ENCODE measurements around the gene CDK5R2. TPM values are rescaled to one million over a fixed set of nuclear protein-coding genes. Genes with fewer than 3 reads are reported as not detected.

Gene CDK5R2
- polyA plus RNA-seq, 3 donors from 2014 or later, result not detected

GRCh38 chr2:218975060-218975777 lies 15.8 kb downstream of the CDK5R2 start:
- no peak overlapping the region for H3K4me3 Mint-ChIP-seq
- H3K4me1 Mint-ChIP-seq, result peaks cover 0 to 9% of the 10 kb centered on the region in 2 donors
- H3K36me3 Mint-ChIP-seq, result no peaks in the 10 kb centered on the region
- peaks cover 17 to 34% (median 20%) of the 10 kb centered on the region in 3 donors for H3K27me3 Mint-ChIP-seq (ENCODE audit: low read depth in 3 of 3)
- no peak for DNase-seq
- H3K9me3 Mint-ChIP-seq, result peaks cover 0 to 2% (median 0%) of the 10 kb centered on the region in 6 donors
- no peak overlapping the region for H3K27ac Mint-ChIP-seq

- Mint-ChIP-seq H3K9me3 (peaks cover 0 to 1% (median 0%) of the 10 kb centered on the region in 6 donors), H3K36me3 (no peaks in the 10 kb centered on the region), H3K27me3 (ENCODE audit: low read depth in 3 of 3) (peaks cover 18 to 49% (median 32%) of the 10 kb centered on the region in 3 donors), H3K4me1 (peaks cover 7 to 20% of the 10 kb centered on the region in 2 donors), H3K27ac (no peak overlapping the region), H3K4me3 (peak overlapping the region; percentile 32 to 65 (median 54))
- peak; percentile 60 to 69 (median 65) for DNase-seq
Measured at GRCh38 chr2:218979846-218980734, 20.6 kb downstream of the CDK5R2 start.

- no peak overlapping the region for H3K27ac Mint-ChIP-seq
- H3K9me3 Mint-ChIP-seq, result no peaks in the 10 kb centered on the region
- peak overlapping the region; percentile 35 to 74 (median 68) for H3K4me3 Mint-ChIP-seq
- H3K4me1 Mint-ChIP-seq, result peaks cover 7 to 20% of the 10 kb centered on the region in 2 donors
- no peaks in the 10 kb centered on the region for H3K36me3 Mint-ChIP-seq
- peaks cover 18 to 42% (median 36%) of the 10 kb centered on the region in 3 donors for H3K27me3 Mint-ChIP-seq (ENCODE audit: low read depth in 3 of 3)
- no peak for DNase-seq
Measured at GRCh38 chr2:218980735-218981389, 21.4 kb downstream of the CDK5R2 start.

- peaks cover 19 to 42% (median 41%) of the 10 kb centered on the region in 3 donors for H3K27me3 Mint-ChIP-seq (ENCODE audit: low read depth in 3 of 3)
- H3K9me3 Mint-ChIP-seq, result no peaks in the 10 kb centered on the region
- H3K4me1 Mint-ChIP-seq, result peaks cover 7 to 20% of the 10 kb centered on the region in 2 donors
- no peak for DNase-seq
- H3K27ac Mint-ChIP-seq, result no peak overlapping the region
- H3K36me3 Mint-ChIP-seq, result no peaks in the 10 kb centered on the region
- peak overlapping the region; percentile 35 to 74 (median 68) for H3K4me3 Mint-ChIP-seq
Measured at GRCh38 chr2:218981390-218981880, 22.0 kb downstream of the CDK5R2 start.

- DNase-seq, result no peak
- Mint-ChIP-seq H3K4me1 (peaks cover 7 to 20% of the 10 kb centered on the region in 2 donors), H3K36me3 (no peaks in the 10 kb centered on the region), H3K27ac (no peak overlapping the region), H3K27me3 (ENCODE audit: low read depth in 3 of 3) (peaks cover 19 to 41% (median 39%) of the 10 kb centered on the region in 3 donors), H3K9me3 (no peaks in the 10 kb centered on the region), H3K4me3 (peak overlapping the region in 1 of 5 donors; percentile 27)
Measured at GRCh38 chr2:218981881-218982585, 22.6 kb downstream of the CDK5R2 start.

- Mint-ChIP-seq H3K4me1 (peaks cover 7 to 20% of the 10 kb centered on the region in 2 donors), H3K27me3 (ENCODE audit: low read depth in 3 of 3) (peaks cover 19 to 45% (median 37%) of the 10 kb centered on the region in 3 donors), H3K36me3 (no peaks in the 10 kb centered on the region), H3K4me3 (peak overlapping the region in 1 of 5 donors; percentile 27), H3K9me3 (no peaks in the 10 kb centered on the region), H3K27ac (no peak overlapping the region)
- DNase-seq, result no peak
Measured at GRCh38 chr2:218982586-218983262, 23.3 kb downstream of the CDK5R2 start.

GRCh38 chr2:218983263-218983933 lies 23.9 kb downstream of the CDK5R2 start:
- H3K4me3 Mint-ChIP-seq, result peak overlapping the region in 2 of 5 donors; percentile 21 to 38
- H3K9me3 Mint-ChIP-seq, result no peaks in the 10 kb centered on the region
- H3K27ac Mint-ChIP-seq, result no peak overlapping the region
- H3K4me1 Mint-ChIP-seq, result peaks cover 7 to 20% of the 10 kb centered on the region in 2 donors
- DNase-seq, result no peak
- no peaks in the 10 kb centered on the region for H3K36me3 Mint-ChIP-seq
- peaks cover 17 to 42% (median 36%) of the 10 kb centered on the region in 3 donors for H3K27me3 Mint-ChIP-seq (ENCODE audit: low read depth in 3 of 3)

GRCh38 chr2:218983934-218984238 lies 24.4 kb downstream of the CDK5R2 start:
- Mint-ChIP-seq H3K9me3 (no peaks in the 10 kb centered on the region), H3K36me3 (no peaks in the 10 kb centered on the region), H3K27ac (no peak overlapping the region), H3K4me3 (no peak overlapping the region), H3K4me1 (peaks cover 7 to 20% of the 10 kb centered on the region in 2 donors), H3K27me3 (ENCODE audit: low read depth in 3 of 3) (peaks cover 15 to 40% (median 38%) of the 10 kb centered on the region in 3 donors)
- no peak for DNase-seq

- Mint-ChIP-seq H3K4me3 (peak overlapping the region in 1 of 5 donors; percentile 57), H3K36me3 (no peaks in the 10 kb centered on the region), H3K27me3 (ENCODE audit: low read depth in 3 of 3) (peaks cover 15 to 42% (median 33%) of the 10 kb centered on the region in 3 donors), H3K27ac (no peak overlapping the region), H3K4me1 (peaks cover 7 to 18% of the 10 kb centered on the region in 2 donors), H3K9me3 (no peaks in the 10 kb centered on the region)
- no peak for DNase-seq
Measured at GRCh38 chr2:218984239-218985020, 25.0 kb downstream of the CDK5R2 start.

- no peaks in the 10 kb centered on the region for H3K36me3 Mint-ChIP-seq
- peak within 1 kb of the TSS in 1 of 5 donors; percentile 57 for H3K4me3 Mint-ChIP-seq
- H3K27ac Mint-ChIP-seq, result no peak within 1 kb of the TSS
- H3K27me3 Mint-ChIP-seq (ENCODE audit: low read depth in 3 of 3), result peaks cover 17 to 45% (median 33%) of the 10 kb centered on the region in 3 donors
- DNase-seq, result no peak
- peaks cover 7 to 13% of the 10 kb centered on the region in 2 donors for H3K4me1 Mint-ChIP-seq
- H3K9me3 Mint-ChIP-seq, result no peaks in the 10 kb centered on the region
Measured at GRCh38 chr2:218985021-218985324, 25.5 kb downstream of the CDK5R2 start, which contains the start of gene FEV. Gene FEV, minus strand, starts transcription at chr2:218985184. Its CDS starts 109 bp downstream, at chr2:218985075.

- no peak overlapping the region for H3K4me3 Mint-ChIP-seq
- peaks cover 7 to 10% of the 10 kb centered on the region in 2 donors for H3K4me1 Mint-ChIP-seq
- H3K27me3 Mint-ChIP-seq (ENCODE audit: low read depth in 3 of 3), result peaks cover 21 to 43% (median 32%) of the 10 kb centered on the region in 3 donors
- DNase-seq, result no peak
- H3K27ac Mint-ChIP-seq, result no peak overlapping the region
- H3K36me3 Mint-ChIP-seq, result no peaks in the 10 kb centered on the region
- H3K9me3 Mint-ChIP-seq, result no peaks in the 10 kb centered on the region
Measured at GRCh38 chr2:218985325-218986091, 26.0 kb downstream of the CDK5R2 start.
